ENCODE results near the gene KIZ. TPM values are rescaled to one million over a fixed set of nuclear protein-coding genes. Genes with fewer than 3 reads are reported as not detected.
A peak's percentile ranks its signal among the peaks of the same experiment; 100 is the strongest.

Gene KIZ
- total and polyA plus RNA-seq, 7 donors, result 5.1 to 291 (median 171) TPM

- H3K4me1 ChIP-seq, result peaks cover 0 to 26% (median 6%) of the 10 kb centered on the region in 4 donors
- WGBS, 2 donors, result 89 to 91% methylated on average over 4 of the region's 4 CpGs
These were observed 98.3 kb downstream of the KIZ start for GRCh38 chr20:21224217-21224616.

GRCh38 chr20:21225215-21225947 lies 99.5 kb downstream of the KIZ start:
- Histone ChIP-seq H3K4me1 (peaks cover 0 to 26% (median 6%) of the 10 kb centered on the region in 4 donors), H3K9me3 (no peaks in the 10 kb centered on the region), H3K27ac (peak overlapping the region in 3 of 4 donors; percentile 48 to 58 (median 53)), H3K4me3 (no peak overlapping the region), H3K27me3 (no peaks in the 10 kb centered on the region), H3K36me3 (peaks cover 0 to 30% (median 7%) of the 10 kb centered on the region in 4 donors)
- DNase-seq, result no peak
- peak in 3 of 4 donors; percentile 16 to 39 (median 24) for TF ChIP-seq POLR2AphosphoS5 (IDR thresholded peaks at IDR 0.05)
- no peak for TF ChIP-seq CTCF (IDR thresholded peaks at IDR 0.05)
- intact Hi-C loops (cut with DNase I), result no loop called here
- WGBS, 2 donors, result 79 to 86% methylated on average over 6 of the region's 6 CpGs

More at GRCh38 chr20:21224217-21224616, 98.3 kb downstream of the KIZ start:
- Histone ChIP-seq H3K36me3 (peaks cover 0 to 23% (median 2%) of the 10 kb centered on the region in 4 donors), H3K27me3 (no peaks in the 10 kb centered on the region), H3K9me3 (no peaks in the 10 kb centered on the region), H3K27ac (peak overlapping the region in 2 of 4 donors; percentile 48 to 58), H3K4me3 (no peak overlapping the region)
- TF ChIP-seq EP300 (IDR thresholded peaks at IDR 0.05), result no peak
- no peak for TF ChIP-seq POLR2AphosphoS5 (IDR thresholded peaks at IDR 0.05)
- no peak for TF ChIP-seq CTCF (IDR thresholded peaks at IDR 0.05)
- no peak for TF ChIP-seq POLR2A (IDR thresholded peaks at IDR 0.05)
- intact Hi-C loops (cut with DNase I), result loop anchor here (5.0 kb wide), 1 partner anchor 97 kb away; the partner anchor contains the start of gene KIZ
- no peak for DNase-seq

- intact Hi-C loops (cut with DNase I), result no loop called here
- no peak for DNase-seq
- H3K27me3 ChIP-seq, result no peaks in the 10 kb centered on the region
- no peak overlapping the region for H3K27ac ChIP-seq
- no peaks in the 10 kb centered on the region for H3K9me3 ChIP-seq
- WGBS, 2 donors, result 75 to 85% methylated on average over 3 of the region's 3 CpGs
- peaks cover 0 to 17% (median 6%) of the 10 kb centered on the region in 4 donors for H3K4me1 ChIP-seq
- peaks cover 0 to 60% (median 25%) of the 10 kb centered on the region in 4 donors for H3K36me3 ChIP-seq
- no peak overlapping the region for H3K4me3 ChIP-seq
- TF ChIP-seq EP300 (IDR thresholded peaks at IDR 0.05) (no peak), CTCF (IDR thresholded peaks at IDR 0.05) (no peak), POLR2AphosphoS5 (IDR thresholded peaks at IDR 0.05) (no peak), POLR2A (IDR thresholded peaks at IDR 0.05) (no peak)
These were observed 102.6 kb downstream of the KIZ start for GRCh38 chr20:21228511-21228910.

- Histone ChIP-seq H3K4me1 (peaks cover 0 to 17% (median 6%) of the 10 kb centered on the region in 4 donors), H3K36me3 (peaks cover 0 to 60% (median 25%) of the 10 kb centered on the region in 4 donors), H3K9me3 (no peaks in the 10 kb centered on the region), H3K27me3 (no peaks in the 10 kb centered on the region), H3K4me3 (no peak overlapping the region), H3K27ac (no peak overlapping the region)
- DNase-seq, result no peak
- intact Hi-C loops (cut with DNase I), result no loop called here
- TF ChIP-seq CTCF (IDR thresholded peaks at IDR 0.05) (no peak), EP300 (IDR thresholded peaks at IDR 0.05) (no peak), POLR2A (IDR thresholded peaks at IDR 0.05) (no peak), POLR2AphosphoS5 (IDR thresholded peaks at IDR 0.05) (no peak)
- 92 to 93% methylated on average over 2 of the region's 2 CpGs for WGBS, 2 donors
These were observed 103.3 kb downstream of the KIZ start for GRCh38 chr20:21229163-21229562.

Measured in sigmoid colon (tissue), 7 donors.